NCI-H226 (cell line): ENCODE data around the gene ATXN2.
A peak's percentile ranks its signal among the peaks of the same experiment; 100 is the strongest.
"Not testable (repeated sequence)": the region's sequence is repeated elsewhere in the genome, so short reads cannot be mapped to it uniquely, and the experiment has no call there.

Source experiments
- DNase-seq: peaks from one replicate; pipeline ENCODE4 v3.0.0-alpha.2; 2015

The ATXN2 gene

GRCh38 chr12:111413442-111414086 lies 185.6 kb downstream of the ATXN2 start:
- DNase-seq = peak; percentile 48

- no peak for DNase-seq
Observed at GRCh38 chr12:111412830-111413441, 186.2 kb downstream of the ATXN2 start.

- no peak for DNase-seq
Observed at GRCh38 chr12:111412007-111412829, 186.9 kb downstream of the ATXN2 start.

GRCh38 chr12:111411185-111411764 lies 187.8 kb downstream of the ATXN2 start:
- no peak for DNase-seq

- no peak for DNase-seq
Observed at GRCh38 chr12:111410431-111411184, 188.5 kb downstream of the ATXN2 start.

- DNase-seq = peak; percentile 28
Observed at GRCh38 chr12:111409780-111410430, 189.2 kb downstream of the ATXN2 start.

- DNase-seq = no peak
Observed at GRCh38 chr12:111409403-111409779, 189.7 kb downstream of the ATXN2 start.

GRCh38 chr12:111408686-111409402 lies 190.3 kb downstream of the ATXN2 start:
- DNase-seq = no peak

- no peak for DNase-seq
Observed at GRCh38 chr12:111408116-111408440, 191.0 kb downstream of the ATXN2 start.

- DNase-seq = no peak
Observed at GRCh38 chr12:111407377-111408115, 191.6 kb downstream of the ATXN2 start.

- no peak for DNase-seq
Observed at GRCh38 chr12:111406474-111407376, 192.4 kb downstream of the ATXN2 start.

- DNase-seq = peak; percentile 62
Observed at GRCh38 chr12:111405859-111406473, 193.1 kb downstream of the ATXN2 start, which contains the start of gene SH2B3. Gene SH2B3, plus strand, starts transcription at chr12:111405923. Its CDS starts 12,223 bp downstream, at chr12:111418146.

GRCh38 chr12:111405149-111405858 lies 193.8 kb downstream of the ATXN2 start:
- peak; percentile 93 for DNase-seq

GRCh38 chr12:111404362-111405148 lies 194.6 kb downstream of the ATXN2 start:
- peak; percentile 22 for DNase-seq

- DNase-seq = not testable (repeated sequence)
Observed at GRCh38 chr12:111402490-111402824, 196.7 kb downstream of the ATXN2 start.
